Pancreas (tissue), 10 donors: Measurements from ENCODE around the gene OSBPL10. TPM values are rescaled to one million over a fixed set of nuclear protein-coding genes. Genes with fewer than 3 reads are reported as not detected.

Source experiments
- ATAC-seq, 4 donors: fragments of 200-7000 bp; cut with Tn5 transposase; one replicate each; pipeline versions ENCODE4 v1.8.0 to v1.9.1; 2020; ENCODE audit warnings: mild to moderate bottlenecking in 4 of 4, moderate library complexity in 4 of 4
- DNase-seq, 6 donors: peaks; one replicate each; pipeline ENCODE4 v3.0.0-alpha.2; 2020
- FAIRE-seq: peaks from 2 replicates; lab custom pipeline; 2012; peaks lifted over from hg19 to GRCh38; lab: Jason Lieb, UNC
- H3K27ac ChIP-seq, 4 donors: fragments of 200-600 bp; sonication (generic); 1 replicate in 3 of 4; 2 replicates in 1 of 4; pipeline versions ENCODE4 v1.5.0 to v1.8.0; 2020
- H3K27me3 ChIP-seq, 4 donors: fragments of 200-600 bp; one replicate each; pipeline ENCODE4 v1.8.0; 2021
- H3K36me3 ChIP-seq, 3 donors: fragments of 200-600 bp; sonication (generic) in 1 of 3; one replicate each; pipeline versions ENCODE4 v1.5.0 to v1.8.0; 2020 to 2021
- H3K4me1 ChIP-seq, 3 donors: fragments of 200-600 bp; one replicate each; pipeline ENCODE4 v1.8.0; 2021
- H3K4me3 ChIP-seq, 4 donors: fragments of 200-600 bp; sonication (generic) in 2 of 4; one replicate each; pipeline versions ENCODE4 v1.5.0 to v1.8.0; 2020 to 2021
- H3K9me3 ChIP-seq, 4 donors: fragments of 200-600 bp; one replicate each; pipeline ENCODE4 v1.8.0; 2021
- WGBS, 2 donors: extraction: QIAGEN DNeasy Blood & Tissue Kit; methylation state at CpG; one replicate each; pipeline ENCODE4 v1.1.7; 2013; 5-methylcytosine and 5-hydroxymethylcytosine counted together
- intact Hi-C, 3 donors: fragments of 100-400 bp; cut with DNase I; formaldehyde crosslinking; loops; one replicate each; pipeline versions ENCODE4 v1.11.1 to v1.14.2; 2022
- polyA plus RNA-seq, 2 donors: library from polyadenylated mRNA; stranded (reverse); fragments of 200-250 nt; gene quantifications; one replicate each; pipeline ENCODE4 v1.2.3, GENCODE V29; 2013
- total RNA-seq, 6 donors: library from RNA; stranded (reverse); fragmentation: NEBNext Ultra II Directional in 4 of 6; extraction: Animal tissue kit (Norgen Biotek cat#: 25700) in 4 of 6; gene quantifications; one replicate each; pipeline versions ENCODE4 v1.2.1 to v1.2.4, GENCODE V29; 2021 to 2023
- TF ChIP-seq, protein P1 (sequence below), 4 donors: fragments of 200-600 bp; sonication (generic) in 3 of 4; IDR thresholded peaks; one replicate each; pipeline versions ENCODE4 v1.5.0 to v1.8.0; 2021; ENCODE audit warnings: antibody characterized with exemption in 4 of 4
- donor health status: healthy with polysubstance abuse.
- donor health status: DM: no; HTN: no; CAD: no; lungs with moderate emphysema.
- donor health status: DM: no; HTN: no; CAD: no.
- donor health status: control.
- donor health status: control.
- donor health status: Bipolar disorder and iron deficiency.
- donor health status: DM: yes; HTN: yes; CAD: no.
- donor health status: DM: no; HTN: no; CAD: no.
- donor health status: DM: no; HTN: no; CAD: no.
- donor health status: DM: yes; HTN: yes; CAD: no.

The OSBPL10 gene
- total and polyA plus RNA-seq, 8 donors, result 0.57 to 4.0 (median 2.2) TPM

DNA sequence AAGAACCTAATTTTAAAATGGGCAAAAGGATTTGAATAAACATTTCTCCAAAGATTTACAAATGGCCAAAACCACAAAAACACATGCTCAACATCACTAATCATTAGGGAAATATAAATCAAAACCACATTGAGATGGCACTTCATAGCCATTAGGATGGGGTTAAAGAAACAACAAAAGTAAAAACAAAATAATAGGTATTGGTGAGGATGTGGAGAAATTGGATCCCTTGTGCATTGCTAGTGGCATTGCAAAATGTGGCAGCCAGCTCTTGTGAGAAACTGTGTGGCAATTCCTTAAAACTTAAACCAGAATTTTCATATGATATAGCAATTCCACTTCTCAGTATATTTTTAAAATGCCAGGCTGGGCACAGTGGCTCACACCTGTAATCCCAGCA lies 321.8 kb downstream of the OSBPL10 start:
- TF ChIP-seq, protein P1, sequence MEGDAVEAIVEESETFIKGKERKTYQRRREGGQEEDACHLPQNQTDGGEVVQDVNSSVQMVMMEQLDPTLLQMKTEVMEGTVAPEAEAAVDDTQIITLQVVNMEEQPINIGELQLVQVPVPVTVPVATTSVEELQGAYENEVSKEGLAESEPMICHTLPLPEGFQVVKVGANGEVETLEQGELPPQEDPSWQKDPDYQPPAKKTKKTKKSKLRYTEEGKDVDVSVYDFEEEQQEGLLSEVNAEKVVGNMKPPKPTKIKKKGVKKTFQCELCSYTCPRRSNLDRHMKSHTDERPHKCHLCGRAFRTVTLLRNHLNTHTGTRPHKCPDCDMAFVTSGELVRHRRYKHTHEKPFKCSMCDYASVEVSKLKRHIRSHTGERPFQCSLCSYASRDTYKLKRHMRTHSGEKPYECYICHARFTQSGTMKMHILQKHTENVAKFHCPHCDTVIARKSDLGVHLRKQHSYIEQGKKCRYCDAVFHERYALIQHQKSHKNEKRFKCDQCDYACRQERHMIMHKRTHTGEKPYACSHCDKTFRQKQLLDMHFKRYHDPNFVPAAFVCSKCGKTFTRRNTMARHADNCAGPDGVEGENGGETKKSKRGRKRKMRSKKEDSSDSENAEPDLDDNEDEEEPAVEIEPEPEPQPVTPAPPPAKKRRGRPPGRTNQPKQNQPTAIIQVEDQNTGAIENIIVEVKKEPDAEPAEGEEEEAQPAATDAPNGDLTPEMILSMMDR (IDR thresholded peaks at IDR 0.05), result no peak
- DNase-seq (no peak), ATAC-seq (no peak), FAIRE-seq (no peak)
- intact Hi-C loops, result no loop called here
- peaks cover 0 to 3% (median 0%) of the 10 kb centered on the region in 4 donors for H3K9me3 ChIP-seq
- H3K36me3 ChIP-seq, result no peaks in the 10 kb centered on the region
- no peak overlapping the region for H3K27ac ChIP-seq
- H3K27me3 ChIP-seq, result no peaks in the 10 kb centered on the region
- no peaks in the 10 kb centered on the region for H3K4me1 ChIP-seq
- H3K4me3 ChIP-seq, result no peak overlapping the region

DNA sequence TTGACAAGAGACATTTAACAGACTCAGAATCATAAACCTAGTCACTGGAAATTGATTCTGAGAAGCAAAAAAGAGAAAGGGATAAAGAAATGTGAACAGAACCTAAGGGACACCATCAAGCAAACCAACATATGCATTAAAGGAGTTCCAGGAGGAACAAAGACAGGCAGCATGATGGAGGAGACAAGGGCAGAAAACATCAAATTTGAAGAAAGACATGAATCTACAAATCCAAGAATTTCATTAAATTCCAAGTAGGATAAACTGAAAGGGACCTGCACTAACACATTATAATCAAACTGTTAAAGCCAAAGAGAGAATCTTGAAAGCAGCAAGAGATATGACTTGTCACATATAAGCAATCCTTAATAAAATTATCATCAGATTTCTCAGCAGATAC lies 326.1 kb downstream of the OSBPL10 start:
- H3K4me1 ChIP-seq, result no peaks in the 10 kb centered on the region
- DNase-seq, result no peak
- no peak for ATAC-seq
- H3K27me3 ChIP-seq, result no peaks in the 10 kb centered on the region
- intact Hi-C loops, result no loop called here
- TF ChIP-seq, protein P1 (IDR thresholded peaks at IDR 0.05), result no peak
- no peak overlapping the region for H3K4me3 ChIP-seq
- no peaks in the 10 kb centered on the region for H3K36me3 ChIP-seq
- no peak overlapping the region for H3K27ac ChIP-seq
- FAIRE-seq, result no peak
- H3K9me3 ChIP-seq, result peaks cover 0 to 3% (median 1%) of the 10 kb centered on the region in 4 donors

DNA sequence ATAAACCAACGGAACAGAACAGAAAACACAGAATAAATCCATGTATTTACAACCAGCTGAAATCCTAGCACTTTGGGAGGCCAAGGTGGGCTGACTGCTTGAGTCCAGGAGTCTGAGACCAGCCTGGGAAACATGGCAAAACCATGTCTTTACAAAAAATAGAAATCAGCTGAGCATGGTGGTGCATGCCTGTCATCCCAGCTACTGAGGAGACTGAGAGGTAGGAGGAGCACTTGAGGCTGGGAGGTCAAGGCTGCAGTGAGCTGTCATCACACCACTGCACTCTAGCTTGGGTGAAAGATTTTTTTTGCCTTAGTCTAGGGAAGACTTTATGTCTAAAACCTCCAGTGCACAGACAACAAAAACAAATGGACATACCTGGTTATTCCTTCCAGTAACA lies 327.6 kb downstream of the OSBPL10 start:
- Histone ChIP-seq H3K9me3 (peaks cover 0 to 3% (median 1%) of the 10 kb centered on the region in 4 donors), H3K36me3 (no peaks in the 10 kb centered on the region), H3K4me3 (no peak overlapping the region), H3K4me1 (no peaks in the 10 kb centered on the region), H3K27me3 (no peaks in the 10 kb centered on the region), H3K27ac (no peak overlapping the region)
- DNase-seq (no peak), FAIRE-seq (no peak), ATAC-seq (no peak)
- 82 to 86% methylated on average over 1 of the region's 1 CpG for WGBS, 2 donors
- TF ChIP-seq, protein P1 (IDR thresholded peaks at IDR 0.05), result no peak
- intact Hi-C loops, result no loop called here

DNA sequence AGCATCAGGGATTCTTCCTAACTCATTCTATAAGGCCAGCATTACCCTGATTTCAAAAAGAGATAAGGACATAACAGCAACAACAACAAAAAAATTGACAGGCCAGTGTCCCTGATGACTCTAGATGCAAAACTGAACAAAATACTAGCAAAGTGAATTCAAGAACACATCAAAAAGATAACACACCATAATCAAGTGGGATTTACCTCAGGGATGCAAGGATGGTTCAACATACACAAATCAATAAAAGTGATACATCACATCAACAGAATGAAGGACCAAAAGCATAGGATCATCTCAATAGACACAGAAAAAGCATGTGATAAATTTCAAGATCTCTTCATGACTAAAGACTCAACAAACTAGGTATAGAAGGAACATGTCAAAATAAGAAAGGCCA lies 328.8 kb downstream of the OSBPL10 start:
- FAIRE-seq (no peak), ATAC-seq (no peak), DNase-seq (no peak)
- H3K4me3 ChIP-seq, result no peak overlapping the region
- H3K27me3 ChIP-seq, result no peaks in the 10 kb centered on the region
- peaks cover 0 to 3% (median 1%) of the 10 kb centered on the region in 4 donors for H3K9me3 ChIP-seq
- H3K36me3 ChIP-seq, result no peaks in the 10 kb centered on the region
- no peaks in the 10 kb centered on the region for H3K4me1 ChIP-seq
- intact Hi-C loops, result no loop called here
- H3K27ac ChIP-seq, result no peak overlapping the region
- TF ChIP-seq, protein P1 (IDR thresholded peaks at IDR 0.05), result no peak

DNA sequence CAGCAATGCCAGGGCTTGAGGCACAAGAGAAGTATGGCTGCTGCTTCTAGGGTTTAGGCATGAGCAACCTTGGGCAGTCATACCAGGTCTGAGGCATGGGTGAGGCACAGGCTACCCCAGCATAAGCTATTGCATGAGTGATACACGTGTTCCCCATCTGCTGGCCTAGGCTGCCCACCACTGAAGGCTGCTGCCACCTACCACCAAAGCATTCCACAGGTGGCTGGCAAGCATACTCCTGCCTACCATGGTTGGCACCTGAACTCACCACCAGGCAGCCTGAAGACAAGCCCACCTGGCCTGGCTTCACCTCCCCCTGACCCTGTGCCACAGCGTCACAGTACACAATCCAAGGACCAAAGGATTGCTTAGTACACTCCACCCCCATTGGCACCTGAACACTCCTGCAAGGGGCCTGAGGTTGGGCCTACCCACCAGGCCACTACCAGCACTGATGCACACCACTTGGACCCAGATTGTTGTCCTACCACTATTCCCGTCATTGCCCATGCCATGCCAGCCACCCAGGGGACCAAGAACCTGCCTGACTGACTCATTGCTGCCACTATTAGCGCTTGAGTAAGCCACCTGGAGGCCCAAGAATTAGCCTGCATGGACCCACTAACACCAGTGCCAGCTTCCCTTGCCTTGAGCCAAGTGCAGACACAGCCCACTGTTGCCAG lies 332.6 kb downstream of the OSBPL10 start:
- Histone ChIP-seq H3K4me3 (no peak overlapping the region), H3K9me3 (peaks cover 0 to 3% (median 0%) of the 10 kb centered on the region in 4 donors), H3K4me1 (no peaks in the 10 kb centered on the region), H3K27ac (no peak overlapping the region), H3K27me3 (no peaks in the 10 kb centered on the region), H3K36me3 (no peaks in the 10 kb centered on the region)
- TF ChIP-seq, protein P1 (IDR thresholded peaks at IDR 0.05), result no peak
- intact Hi-C loops, result no loop called here
- 96 to 98% methylated on average over 4 of the region's 4 CpGs for WGBS, 2 donors
- no peak for ATAC-seq
- no peak for DNase-seq
- FAIRE-seq, result no peak
